NCI-H2196 (cell line): Measurements from ENCODE around the gene CFI.

Source experiments
- DNase-seq: peaks from one replicate; lab custom pipeline; 2025; ENCODE audit not compliant: unreplicated experiment; lab: John Stamatoyannopoulos, UW

The CFI gene

GRCh38 chr4:109801895-109802319, at the start of gene CFI:
Gene CFI (minus strand): TSS chr4:109801999. CDS start chr4:109801971, 28 bp downstream.
- DNase-seq = peak; percentile 34

GRCh38 chr4:109850601-109851000, 48.8 kb upstream of the CFI start:
- no peak for DNase-seq

- no peak for DNase-seq
Measured at GRCh38 chr4:109848501-109848900, 46.7 kb upstream of the CFI start.

- DNase-seq = no peak
Measured at GRCh38 chr4:109847896-109848442, 46.2 kb upstream of the CFI start, which contains the start of gene LRIT3. Gene LRIT3 (plus strand): TSS chr4:109848107. CDS start chr4:109848202, 95 bp downstream.

GRCh38 chr4:109846395-109847098, 44.7 kb upstream of the CFI start:
- no peak for DNase-seq

- DNase-seq = no peak
Measured at GRCh38 chr4:109836985-109837384, 35.2 kb upstream of the CFI start.

GRCh38 chr4:109833756-109834155, 32.0 kb upstream of the CFI start:
- no peak for DNase-seq

- DNase-seq = no peak
Measured at GRCh38 chr4:109827672-109828071, 25.9 kb upstream of the CFI start, which contains the start of gene RRH. Gene RRH (plus strand): TSS chr4:109827972. CDS start chr4:109828028, 56 bp downstream.

GRCh38 chr4:109826719-109827118, 24.9 kb upstream of the CFI start:
- peak; percentile 44 for DNase-seq

GRCh38 chr4:109821185-109821584, 19.4 kb upstream of the CFI start:
- DNase-seq = no peak

GRCh38 chr4:109820563-109820962, 18.8 kb upstream of the CFI start:
- DNase-seq = no peak

- no peak for DNase-seq
Measured at GRCh38 chr4:109818268-109818667, 16.5 kb upstream of the CFI start.

- no peak for DNase-seq
Measured at GRCh38 chr4:109816894-109817293, 15.1 kb upstream of the CFI start.

- no peak for DNase-seq
Measured at GRCh38 chr4:109816082-109816442, 14.3 kb upstream of the CFI start.

GRCh38 chr4:109815151-109816081, 13.6 kb upstream of the CFI start, which contains the start of gene GAR1:
Gene GAR1 (plus strand): TSS chr4:109815762. CDS start chr4:109816165, 403 bp downstream.
- DNase-seq = peak; percentile 92

- no peak for DNase-seq
Measured at GRCh38 chr4:109811707-109812106, 9.9 kb upstream of the CFI start.

- DNase-seq = no peak
Measured at GRCh38 chr4:109810552-109811387, 9.0 kb upstream of the CFI start.

- no peak for DNase-seq
Measured at GRCh38 chr4:109809655-109810054, 7.9 kb upstream of the CFI start.

GRCh38 chr4:109803924-109804571, 2.2 kb upstream of the CFI start:
- peak; percentile 29 for DNase-seq
